ENCODE data around the gene CATSPERB. TPM values are rescaled to one million over a fixed set of nuclear protein-coding genes. Genes with fewer than 3 reads are reported as not detected.

CATSPERB gene
- total RNA-seq, 2 donors from 2014 or later: 14.5 to 35.1 TPM

GRCh38 chr14:91755570-91756295 is 23.8 kb upstream of the CATSPERB start:
- Histone ChIP-seq H3K4me1 (ENCODE audit: control insufficient read depth in 1 of 2, low read depth in 2 of 2) (peaks cover 6 to 17% of the 10 kb centered on the region in 2 donors), H3K9me3 (no peaks in the 10 kb centered on the region), H3K4me3 (no peak overlapping the region), H3K27me3 (replicated peaks; ENCODE audit: insufficient read depth) (no peaks in the 10 kb centered on the region), H3K27ac (no peak overlapping the region), H3K36me3 (no peaks in the 10 kb centered on the region)
- no peak for ATAC-seq (ENCODE audit: insufficient number of reproducible peaks, low FRiP score, low read depth)
- TF ChIP-seq, protein P1, sequence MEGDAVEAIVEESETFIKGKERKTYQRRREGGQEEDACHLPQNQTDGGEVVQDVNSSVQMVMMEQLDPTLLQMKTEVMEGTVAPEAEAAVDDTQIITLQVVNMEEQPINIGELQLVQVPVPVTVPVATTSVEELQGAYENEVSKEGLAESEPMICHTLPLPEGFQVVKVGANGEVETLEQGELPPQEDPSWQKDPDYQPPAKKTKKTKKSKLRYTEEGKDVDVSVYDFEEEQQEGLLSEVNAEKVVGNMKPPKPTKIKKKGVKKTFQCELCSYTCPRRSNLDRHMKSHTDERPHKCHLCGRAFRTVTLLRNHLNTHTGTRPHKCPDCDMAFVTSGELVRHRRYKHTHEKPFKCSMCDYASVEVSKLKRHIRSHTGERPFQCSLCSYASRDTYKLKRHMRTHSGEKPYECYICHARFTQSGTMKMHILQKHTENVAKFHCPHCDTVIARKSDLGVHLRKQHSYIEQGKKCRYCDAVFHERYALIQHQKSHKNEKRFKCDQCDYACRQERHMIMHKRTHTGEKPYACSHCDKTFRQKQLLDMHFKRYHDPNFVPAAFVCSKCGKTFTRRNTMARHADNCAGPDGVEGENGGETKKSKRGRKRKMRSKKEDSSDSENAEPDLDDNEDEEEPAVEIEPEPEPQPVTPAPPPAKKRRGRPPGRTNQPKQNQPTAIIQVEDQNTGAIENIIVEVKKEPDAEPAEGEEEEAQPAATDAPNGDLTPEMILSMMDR (IDR thresholded peaks at IDR 0.05): no peak
- DNase-seq (ENCODE audit: low spot score): no peak

DNA sequence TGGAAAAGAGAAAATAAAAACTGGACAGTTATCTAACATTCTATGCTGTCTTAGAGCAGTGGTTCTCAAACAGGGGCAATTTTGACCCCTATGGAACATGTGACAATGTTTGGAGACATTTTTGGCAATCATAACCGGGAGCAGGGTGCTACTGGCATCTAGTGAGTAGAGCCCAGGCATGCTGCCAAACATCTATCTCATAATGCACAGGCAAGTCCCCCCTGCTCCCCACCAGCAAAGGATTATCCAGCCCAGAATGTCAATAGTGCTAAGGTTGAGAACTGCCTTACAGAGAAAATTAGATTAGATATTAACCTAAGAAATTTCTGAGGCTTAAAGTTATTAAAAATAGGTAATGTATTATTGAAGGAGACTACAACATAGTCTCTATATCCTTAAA is 22.9 kb upstream of the CATSPERB start:
- peaks cover 6 to 17% of the 10 kb centered on the region in 2 donors for H3K4me1 ChIP-seq (ENCODE audit: control insufficient read depth in 1 of 2, low read depth in 2 of 2)
- TF ChIP-seq, protein P1 (IDR thresholded peaks at IDR 0.05): no peak
- no peak overlapping the region for H3K27ac ChIP-seq
- no peak for ATAC-seq (ENCODE audit: insufficient number of reproducible peaks, low FRiP score, low read depth)
- no peak overlapping the region for H3K4me3 ChIP-seq
- no peaks in the 10 kb centered on the region for H3K9me3 ChIP-seq
- no peaks in the 10 kb centered on the region for H3K27me3 ChIP-seq (replicated peaks; ENCODE audit: insufficient read depth)
- no peaks in the 10 kb centered on the region for H3K36me3 ChIP-seq
- DNase-seq (ENCODE audit: low spot score): no peak

DNA sequence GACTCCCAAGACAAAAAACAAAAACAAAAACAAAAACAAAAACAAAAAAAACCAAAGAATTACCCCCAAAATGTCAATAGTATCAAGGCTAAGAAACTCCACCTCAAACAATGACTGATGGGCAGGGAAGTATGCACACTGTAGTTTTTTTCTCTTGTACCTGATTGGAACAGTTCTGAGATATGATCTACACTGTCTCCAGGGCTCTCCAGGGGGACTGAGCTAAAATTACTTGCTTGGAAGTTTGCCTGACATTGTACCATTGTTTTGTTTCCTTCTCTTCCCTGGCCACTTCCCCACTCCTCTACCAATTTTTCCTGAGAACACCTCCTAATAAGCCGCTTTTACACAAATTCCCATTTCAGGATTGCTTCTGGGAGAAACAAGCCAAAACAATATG is 22.3 kb upstream of the CATSPERB start:
- Histone ChIP-seq H3K36me3 (no peaks in the 10 kb centered on the region), H3K4me1 (ENCODE audit: control insufficient read depth in 1 of 2, low read depth in 2 of 2) (peaks cover 6 to 17% of the 10 kb centered on the region in 2 donors), H3K27ac (no peak overlapping the region), H3K27me3 (replicated peaks; ENCODE audit: insufficient read depth) (no peaks in the 10 kb centered on the region), H3K9me3 (no peaks in the 10 kb centered on the region), H3K4me3 (no peak overlapping the region)
- TF ChIP-seq, protein P1 (IDR thresholded peaks at IDR 0.05): no peak
- no peak for DNase-seq (ENCODE audit: low spot score)
- ATAC-seq (ENCODE audit: insufficient number of reproducible peaks, low FRiP score, low read depth): no peak

DNA sequence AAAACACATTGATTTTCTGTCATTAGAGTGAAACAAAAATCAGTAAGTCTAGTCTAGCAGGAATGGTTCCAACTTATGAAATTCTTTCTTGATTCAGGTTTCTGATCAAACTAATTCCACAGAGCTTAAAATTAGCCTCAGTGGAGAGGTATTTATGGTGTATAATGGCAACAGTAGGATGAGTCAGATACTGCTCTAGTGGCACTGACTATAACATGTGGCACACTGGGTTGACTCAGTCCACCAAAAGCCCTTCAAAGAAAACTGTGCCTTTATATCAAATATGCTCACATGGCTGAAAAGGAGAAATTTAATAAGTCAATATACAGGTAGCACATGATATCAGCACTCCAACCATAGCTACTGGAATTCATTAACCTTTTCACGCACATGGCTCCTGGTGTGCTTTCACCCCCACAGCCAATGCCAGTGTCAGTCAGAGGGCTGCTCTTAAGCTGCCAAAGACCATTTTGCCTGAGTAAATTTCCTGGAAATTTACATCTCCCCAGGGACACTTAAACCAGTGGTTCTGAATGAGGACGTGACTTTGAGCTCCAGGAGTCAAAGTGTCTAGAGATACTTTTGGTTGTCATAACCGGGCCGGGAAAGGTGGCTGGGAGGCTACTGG is 21.7 kb upstream of the CATSPERB start:
- H3K4me1 ChIP-seq (ENCODE audit: control insufficient read depth in 1 of 2, low read depth in 2 of 2): peaks cover 6 to 17% of the 10 kb centered on the region in 2 donors
- no peak overlapping the region for H3K27ac ChIP-seq
- no peaks in the 10 kb centered on the region for H3K27me3 ChIP-seq (replicated peaks; ENCODE audit: insufficient read depth)
- TF ChIP-seq, protein P1 (IDR thresholded peaks at IDR 0.05): no peak
- ATAC-seq (ENCODE audit: insufficient number of reproducible peaks, low FRiP score, low read depth) (no peak), DNase-seq (ENCODE audit: low spot score) (no peak)
- no peak overlapping the region for H3K4me3 ChIP-seq
- no peaks in the 10 kb centered on the region for H3K36me3 ChIP-seq
- no peaks in the 10 kb centered on the region for H3K9me3 ChIP-seq

GRCh38 chr14:91752961-91753360 is 21.1 kb upstream of the CATSPERB start:
- TF ChIP-seq, protein P1 (IDR thresholded peaks at IDR 0.05): no peak
- no peak for ATAC-seq (ENCODE audit: insufficient number of reproducible peaks, low FRiP score, low read depth)
- Histone ChIP-seq H3K27ac (no peak overlapping the region), H3K27me3 (replicated peaks; ENCODE audit: insufficient read depth) (no peaks in the 10 kb centered on the region), H3K4me1 (ENCODE audit: control insufficient read depth in 1 of 2, low read depth in 2 of 2) (peaks cover 6 to 17% of the 10 kb centered on the region in 2 donors), H3K4me3 (no peak overlapping the region), H3K36me3 (no peaks in the 10 kb centered on the region), H3K9me3 (no peaks in the 10 kb centered on the region)
- no peak for DNase-seq (ENCODE audit: low spot score)

Measured in thoracic aorta (tissue), 2 donors.